ENCODE results near the gene CLPTM1. TPM values are rescaled to one million over a fixed set of nuclear protein-coding genes. Genes with fewer than 3 reads are reported as not detected.

Gene CLPTM1
- total and polyA plus RNA-seq, 2 donors (not counting 3 experiments of a cell fraction or from before 2014, with no cell fraction given): 108 to 176 TPM

GRCh38 chr19:44951179-44952159, 3.7 kb upstream of the CLPTM1 start:
- no peaks in the 10 kb centered on the region for H4K20me1 ChIP-seq (replicated peaks; ENCODE audit: control insufficient read depth, extremely low read depth, insufficient read depth, low read length)
- intact Hi-C loops (cut with micrococcal nuclease): loop anchor here (1.0 to 10.0 kb wide), 4 partner anchors 48 to 229 kb away; partner anchors contain the start of gene BCAM
- H3K27me3 ChIP-seq (ENCODE audit: control insufficient read depth in 2 of 2, insufficient read depth in 2 of 2, low read length in 2 of 2): no peaks in the 10 kb centered on the region
- no TSS peak for BruUV-seq (replicated peaks)
- ChIA-PET CTCF (interaction anchor here (0.6 to 3.0 kb wide), 13 partner anchors 19 to 381 kb away, joined by 3 to 62 read pairs (median 5); partner anchors contain the start of gene APOE), POLR2A (no interaction called here)
- no peak overlapping the region for H3K27ac ChIP-seq (ENCODE audit: insufficient read depth, low read depth, low read length)
- no peaks in the 10 kb centered on the region for H3K9me3 ChIP-seq (replicated peaks; ENCODE audit: control insufficient read depth, insufficient read depth, low read length)
- H3K9me1 ChIP-seq (replicated peaks; ENCODE audit: control insufficient read depth, extremely low read depth, insufficient read depth, low read length): no peaks in the 10 kb centered on the region
- dilution Hi-C loops (cut with MboI; ENCODE audit: extremely low pct_ligation_motif_present, low sequenced_read_pairs): no loop called here
- H3K9ac ChIP-seq (replicated peaks; ENCODE audit: extremely low read depth, insufficient read depth, low read length): no peak overlapping the region
- no peak for TF ChIP-seq JUN (IDR thresholded peaks at IDR 0.05; ENCODE audit: borderline replicate concordance, insufficient read depth, insufficient read length, low read depth)
- TF ChIP-seq GATA2 (IDR thresholded peaks at IDR 0.05; ENCODE audit: insufficient read depth, insufficient read length, low read depth, low read length): peak; percentile 34
- peak; percentile 69 to 81 for TF ChIP-seq CTCF (IDR thresholded peaks at IDR 0.05; ENCODE audit: extremely low read depth in 1 of 2, insufficient read depth in 1 of 2, low read depth in 1 of 2, low read length in 2 of 2)
- peak; percentile 67 for DNase-seq (ENCODE audit: low read depth, low spot score)
- H2AFZ ChIP-seq (ENCODE audit: low read depth, low read length): peak overlapping the region; percentile 12
- peaks cover 12% of the 10 kb centered on the region for H3K79me2 ChIP-seq (ENCODE audit: control insufficient read depth, insufficient read depth, low read length)
- H3K4me2 ChIP-seq (ENCODE audit: insufficient read depth, low read length): no peak overlapping the region
- no peak overlapping the region for H3K4me3 ChIP-seq (replicated peaks in 1 of 3; ENCODE audit: insufficient read depth in 1 of 3, low read depth in 1 of 3, low read length in 3 of 3)
- FAIRE-seq: peak; percentile 80
- H3K36me3 ChIP-seq (ENCODE audit: control insufficient read depth in 2 of 2, extremely low read depth in 1 of 2, insufficient read depth in 2 of 2, low read length in 2 of 2): no peaks in the 10 kb centered on the region
- peaks cover 11% of the 10 kb centered on the region for H3K4me1 ChIP-seq (ENCODE audit: control insufficient read depth, extremely low read depth, insufficient read depth, low read length)

All from endothelial cell of umbilical vein (primary cell).